Measurements from ENCODE around the gene ROR2.
"Not testable (repeated sequence)": the region's sequence is repeated elsewhere in the genome, so short reads cannot be mapped to it uniquely, and the experiment has no call there.

The ROR2 gene

GRCh38 chr9:91795598-91796241, 154.3 kb downstream of the ROR2 start:
- no peak for DNase-seq

GRCh38 chr9:91793371-91793770, 156.7 kb downstream of the ROR2 start:
- DNase-seq, result not testable (repeated sequence)

- no peak for DNase-seq
These were observed 159.1 kb downstream of the ROR2 start for GRCh38 chr9:91790917-91791316.

- no peak for DNase-seq
These were observed 160.1 kb downstream of the ROR2 start for GRCh38 chr9:91789941-91790340.

GRCh38 chr9:91787931-91788330, 162.1 kb downstream of the ROR2 start:
- DNase-seq, result no peak

- DNase-seq, result no peak
These were observed 163.7 kb downstream of the ROR2 start for GRCh38 chr9:91786132-91786896.

- no peak for DNase-seq
These were observed 164.6 kb downstream of the ROR2 start for GRCh38 chr9:91785447-91785842.

- DNase-seq, result no peak
These were observed 165.2 kb downstream of the ROR2 start for GRCh38 chr9:91784673-91785446.

- no peak for DNase-seq
These were observed 166.0 kb downstream of the ROR2 start for GRCh38 chr9:91783876-91784672.

GRCh38 chr9:91783411-91783810, 166.6 kb downstream of the ROR2 start:
- no peak for DNase-seq

GRCh38 chr9:91782708-91783214, 167.3 kb downstream of the ROR2 start:
- DNase-seq, result no peak

GRCh38 chr9:91781906-91782305, 168.1 kb downstream of the ROR2 start:
- no peak for DNase-seq

GRCh38 chr9:91781116-91781515, 168.9 kb downstream of the ROR2 start:
- no peak for DNase-seq

- DNase-seq, result no peak
These were observed 172.0 kb downstream of the ROR2 start for GRCh38 chr9:91778031-91778430.

- no peak for DNase-seq
These were observed 172.7 kb downstream of the ROR2 start for GRCh38 chr9:91777292-91777830.

- DNase-seq, result peak; percentile 30 to 50
These were observed 173.4 kb downstream of the ROR2 start for GRCh38 chr9:91776409-91777291.

GRCh38 chr9:91775708-91776028, 174.4 kb downstream of the ROR2 start:
- DNase-seq, result no peak

- peak; percentile 23 to 36 for DNase-seq
These were observed 174.9 kb downstream of the ROR2 start for GRCh38 chr9:91775011-91775707.

GRCh38 chr9:91773156-91773555, 176.9 kb downstream of the ROR2 start:
- no peak for DNase-seq

- no peak for DNase-seq
These were observed 178.2 kb downstream of the ROR2 start for GRCh38 chr9:91771864-91772263.

- no peak for DNase-seq
These were observed 179.0 kb downstream of the ROR2 start for GRCh38 chr9:91771027-91771426.
